ENCODE data around the gene RBPJ. TPM values are rescaled to one million over a fixed set of nuclear protein-coding genes. Genes with fewer than 3 reads are reported as not detected.

RBPJ gene
- polyA plus RNA-seq, 1 donor from 2014 or later, result 89.8 TPM

DNA sequence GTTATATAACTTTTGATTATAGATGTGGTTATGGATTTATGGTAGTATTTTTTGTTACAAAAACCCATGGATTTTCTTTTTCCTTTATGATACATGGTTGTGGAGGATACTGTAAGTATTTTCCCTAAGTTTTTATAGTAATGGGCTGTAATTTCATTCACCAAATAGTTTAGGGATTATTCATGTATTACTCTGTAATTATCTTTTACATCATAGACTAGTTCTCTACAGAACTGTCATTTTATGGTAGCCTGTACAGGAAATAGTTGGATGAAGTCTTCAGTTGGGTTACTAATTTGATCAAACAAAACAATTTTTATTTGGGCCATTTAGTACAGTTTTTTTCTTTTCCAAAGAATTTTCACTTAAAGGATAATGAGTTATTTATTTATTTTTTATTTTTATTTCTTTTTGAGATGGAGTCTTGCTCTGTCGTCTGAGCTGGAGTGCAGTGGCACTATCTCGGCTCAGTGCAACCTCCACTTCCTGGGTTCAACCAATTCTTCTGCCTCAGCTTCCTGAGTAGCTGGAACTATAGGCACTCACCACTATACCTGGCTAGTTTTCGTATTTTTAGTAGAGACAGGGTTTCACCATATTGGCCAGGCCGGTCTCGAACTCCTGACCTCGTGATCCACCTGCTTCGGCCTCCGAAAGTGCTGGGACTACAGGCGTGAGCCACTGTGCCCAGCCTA, 42.1 kb downstream of the RBPJ start:
- H3K27ac ChIP-seq (ENCODE audit: low read length), result no peak overlapping the region
- no peak overlapping the region for H2AFZ ChIP-seq (ENCODE audit: low read depth, low read length)
- H3K36me3 ChIP-seq (ENCODE audit: insufficient read depth, low read length), result no peaks in the 10 kb centered on the region
- no peaks in the 10 kb centered on the region for H3K9me3 ChIP-seq (ENCODE audit: low read length)
- no peak overlapping the region for H3K9ac ChIP-seq (ENCODE audit: low read length)
- H3K4me2 ChIP-seq (ENCODE audit: low read length), result no peak overlapping the region
- H3K4me3 ChIP-seq (ENCODE audit: low read length), result no peak overlapping the region
- H3K9me2 ChIP-seq (ENCODE audit: insufficient read depth, low read length), result no peaks in the 10 kb centered on the region
- no peaks in the 10 kb centered on the region for H4K20me1 ChIP-seq (ENCODE audit: insufficient read depth)
- no peaks in the 10 kb centered on the region for H3F3A ChIP-seq (ENCODE audit: insufficient read depth, low read length, poor library complexity, severe bottlenecking)
- no peak for TF ChIP-seq RAD21 (conservative IDR thresholded peaks at IDR 0.05)
- TF ChIP-seq TAF1 (IDR thresholded peaks at IDR 0.05; ENCODE audit: low read depth), result no peak
- TF ChIP-seq CTCF (IDR thresholded peaks at IDR 0.05; ENCODE audit: poor library complexity, severe bottlenecking), result no peak
- TF ChIP-seq, protein P1, sequence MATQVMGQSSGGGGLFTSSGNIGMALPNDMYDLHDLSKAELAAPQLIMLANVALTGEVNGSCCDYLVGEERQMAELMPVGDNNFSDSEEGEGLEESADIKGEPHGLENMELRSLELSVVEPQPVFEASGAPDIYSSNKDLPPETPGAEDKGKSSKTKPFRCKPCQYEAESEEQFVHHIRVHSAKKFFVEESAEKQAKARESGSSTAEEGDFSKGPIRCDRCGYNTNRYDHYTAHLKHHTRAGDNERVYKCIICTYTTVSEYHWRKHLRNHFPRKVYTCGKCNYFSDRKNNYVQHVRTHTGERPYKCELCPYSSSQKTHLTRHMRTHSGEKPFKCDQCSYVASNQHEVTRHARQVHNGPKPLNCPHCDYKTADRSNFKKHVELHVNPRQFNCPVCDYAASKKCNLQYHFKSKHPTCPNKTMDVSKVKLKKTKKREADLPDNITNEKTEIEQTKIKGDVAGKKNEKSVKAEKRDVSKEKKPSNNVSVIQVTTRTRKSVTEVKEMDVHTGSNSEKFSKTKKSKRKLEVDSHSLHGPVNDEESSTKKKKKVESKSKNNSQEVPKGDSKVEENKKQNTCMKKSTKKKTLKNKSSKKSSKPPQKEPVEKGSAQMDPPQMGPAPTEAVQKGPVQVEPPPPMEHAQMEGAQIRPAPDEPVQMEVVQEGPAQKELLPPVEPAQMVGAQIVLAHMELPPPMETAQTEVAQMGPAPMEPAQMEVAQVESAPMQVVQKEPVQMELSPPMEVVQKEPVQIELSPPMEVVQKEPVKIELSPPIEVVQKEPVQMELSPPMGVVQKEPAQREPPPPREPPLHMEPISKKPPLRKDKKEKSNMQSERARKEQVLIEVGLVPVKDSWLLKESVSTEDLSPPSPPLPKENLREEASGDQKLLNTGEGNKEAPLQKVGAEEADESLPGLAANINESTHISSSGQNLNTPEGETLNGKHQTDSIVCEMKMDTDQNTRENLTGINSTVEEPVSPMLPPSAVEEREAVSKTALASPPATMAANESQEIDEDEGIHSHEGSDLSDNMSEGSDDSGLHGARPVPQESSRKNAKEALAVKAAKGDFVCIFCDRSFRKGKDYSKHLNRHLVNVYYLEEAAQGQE (IDR thresholded peaks at IDR 0.05; ENCODE audit: borderline replicate concordance), result no peak
- no peak for TF ChIP-seq EZH2 (IDR thresholded peaks at IDR 0.05; ENCODE audit: borderline replicate concordance, insufficient read depth, low read length, poor library complexity, severe bottlenecking)
- TF ChIP-seq MXI1 (conservative IDR thresholded peaks at IDR 0.05; ENCODE audit: poor library complexity, severe bottlenecking), result no peak
- TF ChIP-seq SMC3 (conservative IDR thresholded peaks at IDR 0.05; ENCODE audit: poor library complexity), result no peak
- H3K27me3 ChIP-seq (ENCODE audit: insufficient read depth, low read depth, low read length), result no peaks in the 10 kb centered on the region
- H3K79me2 ChIP-seq (replicated peaks; ENCODE audit: insufficient read depth, low read length), result peaks cover 85% of the 10 kb centered on the region

DNA sequence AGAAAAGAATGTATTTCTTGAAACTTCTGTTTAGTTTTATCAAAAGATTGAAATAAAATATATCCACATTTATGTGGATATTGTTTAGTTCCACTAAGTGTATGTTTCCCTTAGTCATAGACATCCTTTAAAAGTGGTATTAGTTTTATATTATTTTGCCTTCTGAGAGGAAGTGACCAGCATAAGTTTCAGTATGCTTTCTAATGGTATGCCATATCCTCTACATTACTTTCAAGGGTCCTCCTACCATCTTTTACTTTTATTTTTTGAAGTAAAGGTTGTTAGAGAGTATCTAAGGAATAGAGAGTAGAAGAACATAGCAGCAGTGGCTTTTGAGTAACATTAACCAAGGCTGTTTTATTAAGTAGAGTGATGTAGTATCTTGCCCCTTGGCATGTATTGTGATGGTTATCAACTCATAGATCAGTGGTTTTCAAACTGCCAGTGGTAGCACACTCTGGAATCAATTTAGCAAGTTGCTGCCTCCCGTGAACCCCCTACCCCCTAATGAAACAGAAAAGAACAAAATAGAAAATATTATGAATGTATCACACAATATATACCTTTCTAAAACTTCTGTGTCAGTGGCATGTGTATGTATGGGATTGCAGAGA, 44.8 kb downstream of the RBPJ start:
- Histone ChIP-seq H3K79me2 (replicated peaks; ENCODE audit: insufficient read depth, low read length) (peaks cover 82% of the 10 kb centered on the region), H2AFZ (ENCODE audit: low read depth, low read length) (no peak overlapping the region)

More for the DNA sequence above, 44.8 kb downstream of the RBPJ start:
- Histone ChIP-seq H3K27ac (ENCODE audit: low read length) (no peak overlapping the region), H3F3A (ENCODE audit: insufficient read depth, low read length, poor library complexity, severe bottlenecking) (no peaks in the 10 kb centered on the region), H3K4me2 (ENCODE audit: low read length) (no peak overlapping the region), H3K27me3 (ENCODE audit: insufficient read depth, low read depth, low read length) (no peaks in the 10 kb centered on the region), H3K9ac (ENCODE audit: low read length) (no peak overlapping the region), H3K9me2 (ENCODE audit: insufficient read depth, low read length) (no peaks in the 10 kb centered on the region), H3K9me3 (ENCODE audit: low read length) (no peaks in the 10 kb centered on the region), H3K36me3 (ENCODE audit: insufficient read depth, low read length) (no peaks in the 10 kb centered on the region), H3K4me3 (ENCODE audit: low read length) (no peak overlapping the region), H4K20me1 (ENCODE audit: insufficient read depth) (no peaks in the 10 kb centered on the region)
- TF ChIP-seq MXI1 (conservative IDR thresholded peaks at IDR 0.05; ENCODE audit: poor library complexity, severe bottlenecking), result no peak
- TF ChIP-seq RAD21 (conservative IDR thresholded peaks at IDR 0.05), result no peak
- no peak for TF ChIP-seq CTCF (IDR thresholded peaks at IDR 0.05; ENCODE audit: poor library complexity, severe bottlenecking)
- TF ChIP-seq SMC3 (conservative IDR thresholded peaks at IDR 0.05; ENCODE audit: poor library complexity), result no peak
- no peak for TF ChIP-seq EP300 (conservative IDR thresholded peaks at IDR 0.05; ENCODE audit: poor library complexity, severe bottlenecking)
- TF ChIP-seq TAF1 (IDR thresholded peaks at IDR 0.05; ENCODE audit: low read depth), result no peak
- no peak for TF ChIP-seq EZH2 (IDR thresholded peaks at IDR 0.05; ENCODE audit: borderline replicate concordance, insufficient read depth, low read length, poor library complexity, severe bottlenecking)
- TF ChIP-seq, protein P1 (IDR thresholded peaks at IDR 0.05; ENCODE audit: borderline replicate concordance), result no peak
- no peak for TF ChIP-seq POLR2AphosphoS5 (IDR thresholded peaks at IDR 0.05)

Data from neural cell (in vitro differentiated cells).